Renal pelvis (tissue), 4 donors: ENCODE data around the gene PDGFD. TPM values are rescaled to one million over a fixed set of nuclear protein-coding genes. Genes with fewer than 3 reads are reported as not detected.

ENCODE experiments used
- DNase-seq: peaks from one replicate; pipeline ENCODE4 v3.0.0-alpha.2; 2013
- polyA plus RNA-seq, 3 donors: library from polyadenylated mRNA; unstranded; fragments of 120-200 nt; gene quantifications; one replicate each; pipeline ENCODE4 v1.2.1, GENCODE V29; 2013; ENCODE audit not compliant: insufficient read length in 3 of 3

PDGFD gene
- polyA plus RNA-seq, 3 donors, result 18.1 to 25.9 (median 21.6) TPM

GRCh38 chr11:104148706-104149105, 15.2 kb downstream of the PDGFD start:
- DNase-seq, result no peak

- DNase-seq, result no peak
Observed at GRCh38 chr11:104148074-104148473, 15.9 kb downstream of the PDGFD start.

DNA sequence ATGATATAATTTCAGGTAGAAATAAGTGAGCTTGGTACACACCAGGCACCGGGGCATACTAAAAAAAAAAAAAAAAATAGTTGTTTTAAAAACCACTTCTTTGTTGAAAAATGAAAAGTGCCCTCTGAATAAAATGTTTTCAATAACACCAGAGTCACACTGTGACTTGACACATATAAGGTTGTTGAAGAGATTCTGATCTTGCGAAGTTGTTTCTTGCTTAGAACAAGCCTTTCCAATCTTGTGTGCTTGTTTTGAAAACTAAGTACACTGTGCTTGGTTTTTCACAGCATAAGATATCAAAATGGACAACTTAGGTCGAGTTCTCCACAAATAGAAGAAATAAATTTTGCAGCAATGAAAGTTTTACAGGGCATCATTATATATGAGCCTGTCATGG, 17.0 kb downstream of the PDGFD start:
- DNase-seq, result no peak

DNA sequence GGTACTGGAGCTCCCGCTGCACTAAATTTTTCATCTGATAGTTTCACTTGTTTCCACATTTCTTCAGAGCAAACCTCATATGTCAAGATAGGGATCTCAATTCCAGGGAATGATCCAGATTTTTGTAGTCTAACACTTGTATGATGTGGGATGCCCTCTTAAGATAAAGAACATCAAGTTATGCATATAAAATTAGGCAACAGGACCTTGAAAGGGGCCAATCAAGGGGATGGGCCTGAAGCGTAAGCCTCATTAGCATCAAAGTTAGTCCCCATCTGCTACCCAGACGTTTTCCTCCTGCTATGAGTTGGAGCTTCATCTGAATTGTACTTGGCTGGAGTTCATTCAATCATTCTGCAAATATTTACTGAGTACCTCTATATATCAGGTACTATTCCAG, 17.5 kb downstream of the PDGFD start:
- DNase-seq, result no peak

DNA sequence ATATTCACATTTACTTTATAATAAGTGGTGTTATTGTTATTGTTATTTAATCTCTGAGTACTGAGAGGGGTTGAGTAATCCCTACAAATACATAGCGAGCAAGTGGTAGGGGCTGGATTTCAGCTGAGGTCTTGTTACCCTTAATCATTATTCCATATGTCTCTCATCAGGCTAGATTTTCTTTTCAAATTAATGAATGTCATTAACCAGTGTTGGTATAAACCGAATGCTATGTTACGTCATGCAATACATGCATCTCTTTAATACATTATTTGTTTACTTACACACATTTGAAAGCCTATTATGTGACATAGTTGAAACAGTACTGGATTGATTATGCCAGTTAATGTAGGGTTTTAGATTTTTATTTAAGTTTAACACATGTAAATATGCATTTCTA, 18.9 kb downstream of the PDGFD start:
- no peak for DNase-seq

DNA sequence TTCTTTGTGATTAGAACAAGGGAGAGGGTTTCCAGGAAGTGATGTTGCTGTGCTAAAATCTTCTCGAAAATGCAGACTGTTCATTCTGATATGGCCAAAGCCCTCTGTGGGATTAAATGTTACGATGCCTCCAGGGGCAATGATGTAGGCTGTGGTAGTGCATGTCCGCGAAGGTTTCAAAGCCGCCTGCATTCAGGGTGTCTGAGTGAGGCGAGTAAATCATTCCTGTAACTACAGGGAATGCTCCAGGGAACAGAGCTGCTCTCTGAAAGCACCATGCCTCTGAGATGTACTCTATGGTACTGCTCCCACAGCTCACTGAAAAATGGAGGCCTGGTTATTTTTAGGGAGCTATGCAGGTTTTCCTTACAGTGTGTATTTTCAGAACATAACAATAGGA, 21.2 kb downstream of the PDGFD start:
- no peak for DNase-seq

GRCh38 chr11:104136861-104137260, 27.1 kb downstream of the PDGFD start:
- no peak for DNase-seq

DNA sequence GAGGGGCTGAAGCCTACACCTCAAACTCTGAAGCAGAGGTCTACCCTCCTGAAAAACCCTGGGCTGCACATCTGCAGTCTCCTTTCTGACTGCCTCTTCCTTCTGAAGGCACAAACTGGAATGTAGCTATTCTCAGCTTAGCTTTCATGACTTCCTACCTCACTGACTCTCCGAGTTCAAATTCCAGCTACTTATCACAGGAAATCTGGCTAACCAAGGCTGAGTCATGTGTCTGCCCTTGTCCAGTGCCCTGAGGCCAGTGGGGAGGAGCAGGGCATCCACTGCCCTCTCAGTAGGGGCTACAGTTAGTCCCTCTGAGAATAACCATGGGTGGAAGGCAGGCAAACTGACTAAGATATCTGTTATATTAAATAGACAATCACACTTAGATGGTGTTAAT, 29.2 kb downstream of the PDGFD start:
- DNase-seq, result no peak

DNA sequence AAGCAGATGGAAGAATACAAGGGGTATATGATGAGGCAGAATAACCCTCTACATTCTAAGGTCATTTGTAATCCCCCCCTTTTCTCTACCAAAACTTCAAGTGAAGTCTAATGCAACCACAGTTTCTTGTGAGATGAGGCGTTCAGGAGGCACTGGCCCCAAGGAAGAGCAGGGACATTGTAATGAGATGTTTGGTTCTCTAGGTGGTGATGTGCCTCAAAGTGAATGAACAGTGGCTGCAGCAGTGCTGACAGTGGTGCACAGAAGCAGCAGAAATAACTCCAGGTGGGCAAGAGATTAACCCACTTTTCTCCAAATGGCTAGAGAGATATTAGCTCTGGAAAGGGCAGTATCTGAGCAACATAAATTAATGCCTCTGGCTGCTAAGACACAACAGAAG, 33.8 kb downstream of the PDGFD start:
- DNase-seq, result no peak

- no peak for DNase-seq
Observed at GRCh38 chr11:104129145-104129544, 34.8 kb downstream of the PDGFD start.

DNA sequence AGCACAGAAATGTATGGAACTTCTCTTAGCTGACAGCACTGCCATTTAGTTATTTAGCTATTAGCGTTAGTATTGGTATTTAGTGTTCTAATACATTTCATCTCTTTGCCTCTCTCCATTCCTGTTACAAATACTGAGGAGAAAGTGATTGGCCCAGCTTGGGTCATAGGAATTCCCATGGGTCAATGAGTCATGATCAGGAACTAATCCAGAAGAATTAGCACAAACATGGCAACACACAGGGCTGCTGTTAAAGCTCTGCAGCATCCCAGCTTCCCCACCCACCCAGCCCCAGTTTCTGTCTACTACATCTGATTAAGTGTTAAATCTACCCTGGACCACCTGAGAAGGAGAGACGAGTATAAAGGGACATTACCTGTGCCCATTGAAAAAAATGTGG, 36.1 kb downstream of the PDGFD start:
- no peak for DNase-seq

DNA sequence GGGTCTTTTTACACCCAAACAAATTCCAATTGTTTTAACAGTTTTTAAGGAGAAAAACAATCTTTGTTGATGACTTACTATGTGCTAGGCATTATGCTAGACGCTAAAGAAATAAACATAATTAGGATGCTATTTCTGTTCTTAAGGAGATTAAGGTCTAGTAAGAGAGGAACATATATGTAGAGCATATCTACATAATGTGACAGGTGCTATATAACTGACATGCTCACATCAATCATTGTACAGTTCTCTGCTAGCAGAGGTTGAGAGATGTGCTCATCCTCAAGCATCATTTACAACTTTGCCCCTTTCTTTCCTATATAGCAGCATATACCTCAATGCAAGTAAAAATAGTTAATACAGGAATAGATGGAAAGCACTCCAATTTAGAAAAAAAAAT, 37.5 kb downstream of the PDGFD start:
- no peak for DNase-seq

GRCh38 chr11:104124979-104125378, 39.0 kb downstream of the PDGFD start:
- no peak for DNase-seq

GRCh38 chr11:104122836-104123235, 41.1 kb downstream of the PDGFD start:
- no peak for DNase-seq

- DNase-seq, result no peak
Observed at GRCh38 chr11:104122011-104122635, 41.8 kb downstream of the PDGFD start.

- DNase-seq, result no peak
Observed at GRCh38 chr11:104120493-104121137, 43.3 kb downstream of the PDGFD start.

GRCh38 chr11:104118105-104118744, 45.7 kb downstream of the PDGFD start:
- no peak for DNase-seq

DNA sequence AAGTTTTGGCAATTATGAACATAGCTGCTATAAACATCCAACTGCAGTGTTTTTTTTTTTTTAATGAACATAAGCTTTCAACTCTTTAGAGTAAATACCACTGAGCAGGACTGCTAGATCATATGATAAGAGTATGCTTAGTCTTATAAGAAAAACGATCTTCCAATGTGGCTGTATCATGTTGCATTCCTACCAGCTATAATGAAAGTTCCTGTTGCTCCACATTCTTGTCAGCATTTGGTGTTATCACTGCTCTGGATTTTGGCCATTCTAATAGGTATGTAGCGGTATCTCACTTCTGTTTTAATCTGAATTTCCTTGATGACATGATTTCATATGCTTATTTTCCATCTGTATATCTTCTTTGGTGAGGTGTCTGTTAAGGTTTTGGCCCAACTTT, 50.4 kb downstream of the PDGFD start:
- no peak for DNase-seq

- no peak for DNase-seq
Observed at GRCh38 chr11:104106136-104106754, 57.7 kb downstream of the PDGFD start.

- DNase-seq, result no peak
Observed at GRCh38 chr11:104105155-104105554, 58.8 kb downstream of the PDGFD start.

GRCh38 chr11:104104664-104105063, 59.3 kb downstream of the PDGFD start:
- DNase-seq, result no peak

DNA sequence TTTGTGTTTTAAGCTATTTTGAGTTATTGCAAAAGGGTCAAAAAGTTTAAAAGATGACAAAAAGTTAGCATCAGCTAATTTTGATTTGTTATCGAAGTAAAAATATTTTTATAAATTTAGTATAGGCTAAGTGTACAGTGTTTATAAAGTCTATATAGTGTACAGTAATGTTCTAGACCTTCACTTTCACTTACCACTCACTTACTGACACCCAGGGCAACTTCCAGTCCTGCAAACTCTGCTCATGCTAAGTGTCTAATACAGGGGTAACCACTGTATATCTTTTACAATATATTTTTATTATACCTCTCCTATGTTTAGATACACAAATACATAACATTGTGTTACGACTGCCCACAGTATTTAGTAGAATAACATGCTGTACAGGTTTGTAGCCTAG, 59.7 kb downstream of the PDGFD start:
- no peak for DNase-seq

- DNase-seq, result no peak
Observed at GRCh38 chr11:104098555-104098954, 65.4 kb downstream of the PDGFD start.
